Measurements from ENCODE around the gene TRIM63. TPM values are rescaled to one million over a fixed set of nuclear protein-coding genes. Genes with fewer than 3 reads are reported as not detected.

The TRIM63 gene
- polyA plus RNA-seq, 1 experiment = not detected

DNA sequence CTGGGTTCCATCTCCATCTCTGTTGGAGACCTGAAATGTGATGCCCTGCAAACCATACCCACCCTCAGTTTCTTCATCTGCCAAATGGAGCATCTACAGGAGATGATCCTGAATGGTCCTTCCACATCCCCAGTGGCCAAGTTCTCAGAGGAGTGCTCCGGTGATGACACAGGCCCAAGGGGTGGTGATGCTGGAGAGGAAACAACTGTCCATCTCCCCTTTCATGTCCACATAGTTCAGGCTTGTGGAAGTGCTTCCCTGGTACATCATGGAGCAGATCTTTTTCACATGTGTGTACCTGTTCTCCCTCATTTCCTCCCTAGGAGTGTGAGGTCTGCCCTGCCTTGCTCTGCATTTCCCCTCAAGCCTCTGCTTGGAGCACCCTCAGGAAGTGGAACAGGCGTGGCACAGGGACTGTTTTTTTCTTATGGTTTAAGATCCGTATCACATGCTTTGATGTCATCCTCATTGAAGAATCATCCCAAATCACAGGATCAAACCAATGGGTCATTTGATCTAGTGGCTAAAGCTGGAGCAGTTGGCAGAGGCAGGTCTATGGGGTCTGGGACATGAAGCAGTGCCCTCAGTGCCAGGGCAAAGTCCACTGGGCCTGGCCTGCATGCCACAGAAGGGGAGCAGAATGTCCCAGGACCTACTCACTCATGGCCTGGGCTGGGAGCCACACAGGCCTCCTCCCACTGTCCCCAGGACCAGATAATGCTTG, 8.2 kb upstream of the TRIM63 start:
- TF ChIP-seq, protein P1, sequence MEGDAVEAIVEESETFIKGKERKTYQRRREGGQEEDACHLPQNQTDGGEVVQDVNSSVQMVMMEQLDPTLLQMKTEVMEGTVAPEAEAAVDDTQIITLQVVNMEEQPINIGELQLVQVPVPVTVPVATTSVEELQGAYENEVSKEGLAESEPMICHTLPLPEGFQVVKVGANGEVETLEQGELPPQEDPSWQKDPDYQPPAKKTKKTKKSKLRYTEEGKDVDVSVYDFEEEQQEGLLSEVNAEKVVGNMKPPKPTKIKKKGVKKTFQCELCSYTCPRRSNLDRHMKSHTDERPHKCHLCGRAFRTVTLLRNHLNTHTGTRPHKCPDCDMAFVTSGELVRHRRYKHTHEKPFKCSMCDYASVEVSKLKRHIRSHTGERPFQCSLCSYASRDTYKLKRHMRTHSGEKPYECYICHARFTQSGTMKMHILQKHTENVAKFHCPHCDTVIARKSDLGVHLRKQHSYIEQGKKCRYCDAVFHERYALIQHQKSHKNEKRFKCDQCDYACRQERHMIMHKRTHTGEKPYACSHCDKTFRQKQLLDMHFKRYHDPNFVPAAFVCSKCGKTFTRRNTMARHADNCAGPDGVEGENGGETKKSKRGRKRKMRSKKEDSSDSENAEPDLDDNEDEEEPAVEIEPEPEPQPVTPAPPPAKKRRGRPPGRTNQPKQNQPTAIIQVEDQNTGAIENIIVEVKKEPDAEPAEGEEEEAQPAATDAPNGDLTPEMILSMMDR (IDR thresholded peaks at IDR 0.05; ENCODE audit: low read depth, low read length) = no peak
- no peak for DNase-seq (ENCODE audit: low read depth, low spot score)
- Histone ChIP-seq H3K4me3 (ENCODE audit: low read depth, low read length) (no peak overlapping the region), H3K9me3 (ENCODE audit: control insufficient read depth, insufficient read depth, low read length) (no peaks in the 10 kb centered on the region), H3K27ac (ENCODE audit: low read depth, low read length) (no peak overlapping the region), H3K27me3 (ENCODE audit: control insufficient read depth, insufficient read depth, low read length) (peaks cover 44% of the 10 kb centered on the region)
- ChIA-PET POLR2A (no interaction called here), CTCF (no interaction called here)

DNA sequence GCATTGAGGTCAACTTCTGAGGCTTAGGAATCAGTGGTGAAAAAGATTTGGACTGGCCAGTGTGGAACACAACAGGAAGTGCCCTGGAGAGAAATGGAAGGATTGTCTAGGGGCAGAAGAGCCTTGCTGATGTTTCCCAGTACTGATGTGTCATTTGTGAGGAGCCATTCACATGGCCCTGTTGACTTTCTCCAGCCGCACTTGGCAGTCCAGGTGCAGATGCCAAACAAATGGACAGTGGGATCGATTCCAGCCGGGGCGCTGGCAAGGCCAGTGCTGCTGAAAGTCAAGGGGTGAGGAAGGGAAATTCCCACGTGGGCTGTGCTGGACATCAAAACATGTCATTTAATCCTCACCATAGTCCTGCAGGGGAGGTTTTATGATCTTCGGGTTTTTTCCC, 4.9 kb upstream of the TRIM63 start:
- TF ChIP-seq, protein P1 (IDR thresholded peaks at IDR 0.05; ENCODE audit: low read depth, low read length) = no peak
- ChIA-PET POLR2A (no interaction called here), CTCF (no interaction called here)
- DNase-seq (ENCODE audit: low read depth, low spot score) = no peak
- Histone ChIP-seq H3K4me3 (ENCODE audit: low read depth, low read length) (no peak overlapping the region), H3K27ac (ENCODE audit: low read depth, low read length) (no peak overlapping the region), H3K27me3 (ENCODE audit: control insufficient read depth, insufficient read depth, low read length) (peaks cover 48% of the 10 kb centered on the region), H3K9me3 (ENCODE audit: control insufficient read depth, insufficient read depth, low read length) (no peaks in the 10 kb centered on the region)

DNA sequence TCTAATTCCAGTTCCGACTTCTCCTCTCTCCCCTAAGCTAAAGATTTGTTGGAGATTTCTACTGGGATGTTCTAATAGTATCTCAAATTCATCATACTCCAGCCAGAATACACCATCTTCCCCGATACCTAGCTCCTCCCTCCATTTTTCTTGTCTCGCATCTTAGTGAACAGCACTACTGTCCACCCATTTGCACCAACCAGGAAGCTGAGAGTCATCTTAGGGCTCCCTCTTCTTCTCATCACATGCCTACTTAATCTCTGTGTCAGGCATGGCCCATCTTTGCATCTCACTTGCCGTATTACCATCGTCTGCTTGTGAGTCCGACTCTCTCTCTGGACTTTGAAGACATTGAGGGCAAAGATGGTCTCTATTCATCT, 3.5 kb upstream of the TRIM63 start:
- Histone ChIP-seq H3K9me3 (ENCODE audit: control insufficient read depth, insufficient read depth, low read length) (no peaks in the 10 kb centered on the region), H3K27ac (ENCODE audit: low read depth, low read length) (no peak overlapping the region), H3K27me3 (ENCODE audit: control insufficient read depth, insufficient read depth, low read length) (peaks cover 57% of the 10 kb centered on the region), H3K4me3 (ENCODE audit: low read depth, low read length) (no peak overlapping the region)
- CTCF ChIA-PET = interaction anchor here (1.2 kb wide), 1 partner anchor 34 kb away, joined by 3 read pairs; no protein-coding TSS in a partner anchor
- DNase-seq (ENCODE audit: low read depth, low spot score) = no peak
- TF ChIP-seq, protein P1 (IDR thresholded peaks at IDR 0.05; ENCODE audit: low read depth, low read length) = no peak
- POLR2A ChIA-PET = no interaction called here

DNA sequence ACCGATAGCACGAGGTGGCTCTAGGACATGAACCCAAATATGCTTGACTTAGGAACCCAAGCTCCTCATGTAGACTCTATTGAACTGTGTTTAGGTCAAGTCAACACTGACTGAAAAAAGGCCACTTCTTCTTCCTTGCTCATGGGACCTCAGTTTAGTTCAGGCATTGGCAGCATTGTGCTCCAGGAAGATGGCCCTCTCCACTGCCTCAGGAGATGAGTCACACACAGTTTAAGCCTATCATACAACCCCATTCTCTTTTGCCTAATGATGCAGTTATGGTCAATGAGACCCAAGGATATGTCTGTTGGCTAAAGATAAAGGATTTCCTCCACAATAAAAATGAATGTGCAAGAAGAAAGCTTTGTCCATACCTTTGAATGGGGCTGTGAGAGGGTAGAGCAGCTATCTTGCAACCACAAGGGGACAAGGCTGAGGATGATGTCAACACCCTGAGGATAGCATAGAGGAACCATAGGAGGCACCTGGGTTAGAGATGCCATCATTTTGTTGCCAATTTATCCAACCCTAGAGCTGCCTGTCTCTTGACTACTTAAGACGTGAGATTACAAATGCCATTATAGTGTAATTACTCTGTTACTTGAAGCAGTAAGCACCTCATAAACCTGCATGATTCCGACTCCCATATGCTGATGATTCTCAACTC, 3.0 kb upstream of the TRIM63 start:
- Histone ChIP-seq H3K27ac (ENCODE audit: low read depth, low read length) (no peak overlapping the region), H3K27me3 (ENCODE audit: control insufficient read depth, insufficient read depth, low read length) (peaks cover 57% of the 10 kb centered on the region), H3K4me3 (ENCODE audit: low read depth, low read length) (no peak overlapping the region), H3K9me3 (ENCODE audit: control insufficient read depth, insufficient read depth, low read length) (no peaks in the 10 kb centered on the region)
- ChIA-PET CTCF (interaction anchor here (1.2 kb wide), 1 partner anchor 34 kb away, joined by 3 read pairs; no protein-coding TSS in a partner anchor), POLR2A (no interaction called here)
- DNase-seq (ENCODE audit: low read depth, low spot score) = no peak
- TF ChIP-seq, protein P1 (IDR thresholded peaks at IDR 0.05; ENCODE audit: low read depth, low read length) = no peak

DNA sequence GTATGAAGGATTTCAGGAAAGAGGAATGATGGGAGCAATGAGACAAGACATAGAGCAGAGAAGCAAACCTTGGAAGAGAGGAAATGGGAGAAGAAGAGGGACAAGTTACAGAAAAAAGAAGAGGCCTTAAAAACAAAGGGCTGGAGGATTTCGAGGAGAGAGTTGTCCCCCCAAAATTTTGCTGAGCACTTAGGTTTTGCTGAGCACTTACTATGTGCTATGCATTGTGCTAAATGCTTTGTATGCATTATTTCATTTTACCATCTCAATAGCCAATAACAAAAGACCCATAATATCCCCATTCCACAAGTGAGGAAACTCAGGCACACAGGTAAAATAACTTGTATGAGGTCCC, 2.5 kb upstream of the TRIM63 start:
- DNase-seq (ENCODE audit: low read depth, low spot score) = no peak
- Histone ChIP-seq H3K27me3 (ENCODE audit: control insufficient read depth, insufficient read depth, low read length) (peaks cover 54% of the 10 kb centered on the region), H3K4me3 (ENCODE audit: low read depth, low read length) (no peak overlapping the region), H3K27ac (ENCODE audit: low read depth, low read length) (no peak overlapping the region), H3K9me3 (ENCODE audit: control insufficient read depth, insufficient read depth, low read length) (no peaks in the 10 kb centered on the region)
- POLR2A ChIA-PET = interaction anchor here (0.6 kb wide), 1 partner anchor 71 kb away, joined by 3 read pairs; no protein-coding TSS in a partner anchor
- CTCF ChIA-PET = interaction anchor here (1.2 kb wide), 1 partner anchor 35 kb away, joined by 3 read pairs; no protein-coding TSS in a partner anchor
- TF ChIP-seq, protein P1 (IDR thresholded peaks at IDR 0.05; ENCODE audit: low read depth, low read length) = no peak
